ENCODE data around the gene CHL1. TPM values are rescaled to one million over a fixed set of nuclear protein-coding genes. Genes with fewer than 3 reads are reported as not detected.

The CHL1 gene
- total RNA-seq, 1 donor from 2014 or later, result 0.49 TPM

DNA sequence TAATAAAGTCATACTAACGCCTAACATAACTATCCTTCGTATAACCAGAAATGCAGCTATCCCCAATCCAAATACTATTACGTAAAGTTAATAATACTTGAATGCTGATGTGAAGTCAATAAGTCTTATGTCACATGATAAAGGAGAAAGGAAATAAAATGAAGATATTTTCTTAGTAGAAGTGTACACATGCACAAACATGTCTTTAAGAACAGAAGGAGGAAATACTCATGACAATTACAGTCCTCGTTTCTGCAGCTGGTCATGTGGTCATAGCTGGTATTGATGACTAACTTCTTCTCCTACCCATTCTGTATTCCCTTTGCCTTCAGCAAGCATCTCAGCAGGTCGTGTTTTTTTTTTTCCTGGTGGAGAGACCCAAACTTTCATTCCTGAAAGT lies 244.3 kb downstream of the CHL1 start:
- no peak overlapping the region for H2AFZ ChIP-seq (replicated peaks)
- no peak overlapping the region for H3K4me2 ChIP-seq
- H3K4me1 ChIP-seq, result no peaks in the 10 kb centered on the region
- no peaks in the 10 kb centered on the region for H3K4me1 Mint-ChIP-seq
- H3K9me3 Mint-ChIP-seq, result peaks cover 18% of the 10 kb centered on the region
- no peak for DNase-seq (ENCODE audit: low spot score)
- no peak overlapping the region for H3K4me3 Mint-ChIP-seq
- TF ChIP-seq, protein P1, sequence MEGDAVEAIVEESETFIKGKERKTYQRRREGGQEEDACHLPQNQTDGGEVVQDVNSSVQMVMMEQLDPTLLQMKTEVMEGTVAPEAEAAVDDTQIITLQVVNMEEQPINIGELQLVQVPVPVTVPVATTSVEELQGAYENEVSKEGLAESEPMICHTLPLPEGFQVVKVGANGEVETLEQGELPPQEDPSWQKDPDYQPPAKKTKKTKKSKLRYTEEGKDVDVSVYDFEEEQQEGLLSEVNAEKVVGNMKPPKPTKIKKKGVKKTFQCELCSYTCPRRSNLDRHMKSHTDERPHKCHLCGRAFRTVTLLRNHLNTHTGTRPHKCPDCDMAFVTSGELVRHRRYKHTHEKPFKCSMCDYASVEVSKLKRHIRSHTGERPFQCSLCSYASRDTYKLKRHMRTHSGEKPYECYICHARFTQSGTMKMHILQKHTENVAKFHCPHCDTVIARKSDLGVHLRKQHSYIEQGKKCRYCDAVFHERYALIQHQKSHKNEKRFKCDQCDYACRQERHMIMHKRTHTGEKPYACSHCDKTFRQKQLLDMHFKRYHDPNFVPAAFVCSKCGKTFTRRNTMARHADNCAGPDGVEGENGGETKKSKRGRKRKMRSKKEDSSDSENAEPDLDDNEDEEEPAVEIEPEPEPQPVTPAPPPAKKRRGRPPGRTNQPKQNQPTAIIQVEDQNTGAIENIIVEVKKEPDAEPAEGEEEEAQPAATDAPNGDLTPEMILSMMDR (IDR thresholded peaks at IDR 0.05), result no peak
- no peak for TF ChIP-seq EZH2 (IDR thresholded peaks at IDR 0.05)
- no peak for TF ChIP-seq EZH2phosphoT487 (IDR thresholded peaks at IDR 0.05)
- H3K27ac ChIP-seq, result no peak overlapping the region
- H3K9me3 ChIP-seq (ENCODE audit: low read depth), result no peaks in the 10 kb centered on the region
- no peaks in the 10 kb centered on the region for H3F3A ChIP-seq (ENCODE audit: low read depth)
- peaks cover 5% of the 10 kb centered on the region for H3K27me3 Mint-ChIP-seq (ENCODE audit: insufficient read depth, low read depth)
- no peak overlapping the region for H3K9ac ChIP-seq
- H3K4me3 ChIP-seq, result no peak overlapping the region
- H3K36me3 Mint-ChIP-seq, result peaks cover 1% of the 10 kb centered on the region
- H3K79me2 ChIP-seq (ENCODE audit: low read depth), result no peaks in the 10 kb centered on the region
- H3K27ac Mint-ChIP-seq, result no peak overlapping the region
- H3K36me3 ChIP-seq, result no peaks in the 10 kb centered on the region
- H4K20me1 ChIP-seq (ENCODE audit: low read depth), result no peaks in the 10 kb centered on the region
- no peaks in the 10 kb centered on the region for H3K27me3 ChIP-seq

DNA sequence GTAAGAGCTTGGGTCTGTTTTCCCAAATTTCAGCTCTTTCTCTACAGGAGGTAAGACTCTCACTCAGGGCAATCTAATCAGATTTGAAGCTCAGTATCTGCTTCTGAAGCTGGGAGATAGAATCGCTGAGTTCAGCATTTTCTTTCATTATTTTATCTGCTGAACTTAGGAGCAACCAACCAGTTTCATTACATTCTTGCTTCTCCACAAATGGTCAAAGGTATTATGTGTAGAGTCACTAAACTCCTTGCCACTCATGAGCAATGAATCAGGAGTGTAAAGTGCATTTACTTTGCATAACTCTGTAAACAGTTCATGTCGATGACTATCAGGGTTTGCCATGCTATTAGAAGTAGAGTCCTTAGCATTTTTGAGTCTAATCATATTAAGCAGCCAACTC lies 249.4 kb downstream of the CHL1 start:
- H3K27me3 ChIP-seq, result no peaks in the 10 kb centered on the region
- H3K27ac ChIP-seq, result no peak overlapping the region
- Mint-ChIP-seq H3K27me3 (ENCODE audit: insufficient read depth, low read depth) (peaks cover 5% of the 10 kb centered on the region), H3K4me1 (no peaks in the 10 kb centered on the region), H3K27ac (no peak overlapping the region), H3K9me3 (peaks cover 16% of the 10 kb centered on the region), H3K4me3 (no peak overlapping the region), H3K36me3 (peaks cover under 1% of the 10 kb centered on the region)
- H2AFZ ChIP-seq (replicated peaks), result no peak overlapping the region
- H4K20me1 ChIP-seq (ENCODE audit: low read depth), result no peaks in the 10 kb centered on the region
- no peak overlapping the region for H3K4me2 ChIP-seq
- H3K9me3 ChIP-seq (ENCODE audit: low read depth), result no peaks in the 10 kb centered on the region
- no peaks in the 10 kb centered on the region for H3F3A ChIP-seq (ENCODE audit: low read depth)
- no peaks in the 10 kb centered on the region for H3K36me3 ChIP-seq
- no peak overlapping the region for H3K9ac ChIP-seq
- H3K4me3 ChIP-seq, result no peak overlapping the region
- TF ChIP-seq EZH2phosphoT487 (IDR thresholded peaks at IDR 0.05) (no peak), EZH2 (IDR thresholded peaks at IDR 0.05) (no peak)
- TF ChIP-seq, protein P1 (IDR thresholded peaks at IDR 0.05), result no peak
- no peaks in the 10 kb centered on the region for H3K79me2 ChIP-seq (ENCODE audit: low read depth)
- no peaks in the 10 kb centered on the region for H3K4me1 ChIP-seq
- no peak for DNase-seq (ENCODE audit: low spot score)

DNA sequence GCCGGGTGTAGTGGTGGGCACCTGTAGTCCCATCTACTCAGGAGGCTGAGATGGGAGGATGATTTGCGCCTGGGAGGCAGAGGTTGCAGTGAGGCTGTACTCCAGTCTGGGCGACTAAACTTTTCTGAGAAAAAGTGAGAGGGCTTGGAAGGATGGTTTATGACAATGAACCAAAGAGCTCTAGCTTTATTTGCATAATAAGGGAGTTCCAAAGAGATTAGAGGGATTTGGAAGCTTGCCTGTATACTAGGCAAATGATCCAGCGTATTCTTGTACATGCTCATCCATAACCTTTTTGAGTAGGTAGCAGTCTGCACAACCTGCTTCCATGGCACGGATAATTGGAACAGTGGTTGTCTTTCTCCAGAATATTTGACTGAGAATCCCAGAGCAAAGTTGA lies 251.1 kb downstream of the CHL1 start:
- Histone ChIP-seq H3K27me3 (no peaks in the 10 kb centered on the region), H2AFZ (replicated peaks) (no peak overlapping the region), H3K79me2 (ENCODE audit: low read depth) (no peaks in the 10 kb centered on the region), H3K4me2 (no peak overlapping the region), H3K4me3 (no peak overlapping the region), H3F3A (ENCODE audit: low read depth) (no peaks in the 10 kb centered on the region), H3K36me3 (no peaks in the 10 kb centered on the region), H3K9me3 (ENCODE audit: low read depth) (no peaks in the 10 kb centered on the region), H3K4me1 (no peaks in the 10 kb centered on the region), H3K27ac (no peak overlapping the region), H4K20me1 (ENCODE audit: low read depth) (no peaks in the 10 kb centered on the region), H3K9ac (no peak overlapping the region)
- H3K4me3 Mint-ChIP-seq, result no peak overlapping the region
- no peak overlapping the region for H3K27ac Mint-ChIP-seq
- peaks cover 5% of the 10 kb centered on the region for H3K4me1 Mint-ChIP-seq
- DNase-seq (ENCODE audit: low spot score), result no peak
- TF ChIP-seq, protein P1 (IDR thresholded peaks at IDR 0.05), result no peak
- TF ChIP-seq EZH2phosphoT487 (IDR thresholded peaks at IDR 0.05) (no peak), EZH2 (IDR thresholded peaks at IDR 0.05) (no peak)
- peaks cover 5% of the 10 kb centered on the region for H3K27me3 Mint-ChIP-seq (ENCODE audit: insufficient read depth, low read depth)
- no peaks in the 10 kb centered on the region for H3K36me3 Mint-ChIP-seq
- peaks cover 13% of the 10 kb centered on the region for H3K9me3 Mint-ChIP-seq
